Neural cell (in vitro differentiated cells): Measurements from ENCODE around the gene EPHA1.

Source experiments
- EP300 ChIP-seq: fragments of 450-650 bp; conservative IDR thresholded peaks from 2 replicates; pipeline ENCODE4 v1.6.1; 2014; ENCODE audit warnings: antibody characterized with exemption, mild to moderate bottlenecking, moderate library complexity; ENCODE audit not compliant: poor library complexity, severe bottlenecking
- TAF1 ChIP-seq: IDR thresholded peaks from 2 replicates; pipeline ENCODE4 v1.6.1; 2012; ENCODE audit warnings: low read depth

DNA sequence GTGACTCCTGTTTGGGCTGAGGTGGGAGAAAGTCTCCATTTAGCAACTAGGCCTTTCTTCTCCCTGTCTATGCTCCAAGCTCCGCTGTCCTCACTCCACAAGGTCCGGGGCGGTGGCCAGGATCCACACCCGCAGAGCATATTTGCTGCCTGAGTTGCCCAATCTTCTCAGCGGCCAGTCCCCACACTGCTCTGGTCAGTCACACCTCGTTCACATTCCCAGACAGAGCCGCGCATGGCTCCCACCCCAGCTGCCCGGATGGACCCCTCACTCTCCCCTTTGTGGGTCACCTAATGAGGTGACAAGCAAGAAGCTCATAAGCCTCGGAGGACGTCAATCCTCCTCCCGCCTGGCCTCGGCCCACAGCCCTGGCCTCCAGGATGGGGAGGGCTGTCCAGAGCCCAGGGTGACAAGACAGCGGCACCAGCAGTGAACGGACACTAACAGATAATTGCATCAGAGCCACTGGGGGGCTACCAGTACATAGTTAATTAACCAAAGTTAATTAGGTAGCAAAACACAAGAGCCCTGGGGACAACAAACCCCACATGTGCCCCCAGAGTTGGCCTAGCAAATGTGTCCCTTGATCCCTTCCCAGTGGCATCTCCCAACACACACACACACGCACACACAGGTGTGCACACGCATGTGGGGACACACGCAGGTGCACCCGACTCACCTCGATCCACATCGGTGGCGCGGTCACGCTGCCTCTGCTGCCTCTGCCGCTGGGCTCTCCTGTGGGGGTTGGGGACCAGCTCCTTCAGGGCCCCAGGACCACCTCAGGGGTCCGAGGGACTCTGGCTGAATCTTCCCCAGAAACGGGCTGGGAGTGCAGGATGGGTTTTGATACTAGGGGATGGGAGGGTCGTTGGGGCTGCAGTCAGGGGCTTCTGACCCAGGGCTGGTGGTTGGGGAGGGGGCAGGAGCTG, 11.8 kb downstream of the EPHA1 start:
- no peak for TF ChIP-seq EP300
- no peak for TF ChIP-seq TAF1
